ENCODE measurements around the gene NPB.

- TF ChIP-seq CTCF (IDR thresholded peaks at IDR 0.05) (no peak), POLR2A (IDR thresholded peaks at IDR 0.05) (no peak), POLR2AphosphoS5 (IDR thresholded peaks at IDR 0.05; ENCODE audit: insufficient read depth in 1 of 2, low read depth in 1 of 2) (no peak)
Observed at GRCh38 chr17:81903896-81904599, 2.0 kb downstream of the NPB start.

All from vagina (tissue), 2 donors.